ENCODE results near the gene ACKR4.
"Not testable (repeated sequence)": the region's sequence is repeated elsewhere in the genome, so short reads cannot be mapped to it uniquely, and the experiment has no call there.

The ACKR4 gene

GRCh38 chr3:132593947-132594323 is 3.1 kb upstream of the ACKR4 start:
- no peak for DNase-seq (ENCODE audit: low read depth in 2 of 2, low spot score in 1 of 2)

DNA sequence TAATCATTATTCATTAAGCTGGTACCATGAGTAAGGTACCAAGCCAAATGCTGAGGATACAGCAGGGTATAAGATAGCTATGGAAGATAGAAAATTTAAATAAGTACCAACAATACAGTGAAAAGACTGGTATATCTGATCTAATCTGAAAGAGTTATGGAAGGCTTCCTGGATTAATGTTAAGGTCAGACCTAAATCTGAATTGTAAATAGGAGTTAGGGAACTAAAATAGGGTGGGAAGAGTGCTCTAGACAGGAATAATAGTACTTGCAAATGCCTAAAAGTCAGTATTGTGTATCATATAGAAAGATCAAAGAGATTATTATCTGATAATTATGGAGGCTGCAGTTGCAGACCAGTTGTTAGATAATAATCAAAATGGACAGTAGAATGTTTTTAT is 2.6 kb upstream of the ACKR4 start:
- no peak for DNase-seq (ENCODE audit: low read depth in 2 of 2, low spot score in 1 of 2)

- no peak for DNase-seq (ENCODE audit: low read depth in 2 of 2, low spot score in 1 of 2)
These were observed 2.1 kb upstream of the ACKR4 start for GRCh38 chr3:132595014-132595413.

- no peak for DNase-seq (ENCODE audit: low read depth in 2 of 2, low spot score in 1 of 2)
These were observed 744 bp upstream of the ACKR4 start for GRCh38 chr3:132596326-132596725.

DNA sequence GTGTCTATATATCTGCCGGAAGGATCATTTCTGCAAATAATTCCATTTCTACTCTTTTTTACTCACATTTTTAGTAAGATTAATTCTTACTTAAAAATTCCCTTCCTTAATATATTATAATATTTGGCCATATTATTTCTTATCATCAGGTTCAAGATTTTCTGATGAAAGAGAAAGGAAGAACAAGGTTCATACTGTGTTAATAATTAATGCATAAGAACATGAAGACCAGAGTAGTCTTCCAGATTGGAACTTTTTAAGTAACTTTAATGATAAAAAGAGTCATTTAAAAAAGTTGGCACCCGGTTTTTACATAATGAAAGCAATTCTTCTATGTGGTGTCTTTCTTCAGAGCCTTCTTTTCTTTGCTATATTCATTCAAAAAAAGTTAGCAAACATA is 590 bp downstream of the ACKR4 start:
- DNase-seq (ENCODE audit: low read depth in 2 of 2, low spot score in 1 of 2), result no peak

- no peak for DNase-seq (ENCODE audit: low read depth in 2 of 2, low spot score in 1 of 2)
These were observed 1.1 kb downstream of the ACKR4 start for GRCh38 chr3:132598181-132598580.

- DNase-seq (ENCODE audit: low read depth in 2 of 2, low spot score in 1 of 2), result not testable (repeated sequence)
These were observed 3.5 kb downstream of the ACKR4 start for GRCh38 chr3:132600614-132601013.

GRCh38 chr3:132605374-132605792 is 8.3 kb downstream of the ACKR4 start:
- DNase-seq (ENCODE audit: low read depth in 2 of 2, low spot score in 1 of 2), result no peak

GRCh38 chr3:132606085-132606484 is 9.0 kb downstream of the ACKR4 start:
- no peak for DNase-seq (ENCODE audit: low read depth in 2 of 2, low spot score in 1 of 2)

- DNase-seq (ENCODE audit: low read depth in 2 of 2, low spot score in 1 of 2), result not testable (repeated sequence)
These were observed 9.6 kb downstream of the ACKR4 start for GRCh38 chr3:132606620-132607019.

DNA sequence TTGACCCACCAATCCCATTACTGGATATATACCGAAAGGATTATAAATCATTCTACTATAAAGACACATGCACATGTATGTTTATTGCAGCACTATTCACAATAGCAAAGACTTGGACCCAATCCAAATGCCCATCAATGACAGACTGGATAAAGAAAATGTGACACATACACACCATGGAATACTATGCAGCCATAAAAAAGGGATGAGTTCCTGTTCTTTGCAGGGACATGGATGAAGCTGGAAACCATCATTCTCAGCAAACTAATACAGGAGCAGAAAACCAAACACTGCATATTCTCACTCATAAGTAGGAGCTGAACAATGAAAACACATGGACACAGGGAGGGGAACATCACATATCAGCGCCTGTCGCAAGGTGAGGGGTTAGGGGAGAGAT is 18.2 kb downstream of the ACKR4 start:
- not testable (repeated sequence) for DNase-seq (ENCODE audit: low read depth in 2 of 2, low spot score in 1 of 2)

- DNase-seq (ENCODE audit: low read depth in 2 of 2, low spot score in 1 of 2), result no peak
These were observed 18.8 kb downstream of the ACKR4 start for GRCh38 chr3:132615881-132616280.

GRCh38 chr3:132616780-132617179 is 19.7 kb downstream of the ACKR4 start:
- DNase-seq (ENCODE audit: low read depth in 2 of 2, low spot score in 1 of 2), result no peak

GRCh38 chr3:132622148-132622547 is 25.1 kb downstream of the ACKR4 start:
- no peak for DNase-seq (ENCODE audit: low read depth in 2 of 2, low spot score in 1 of 2)

DNA sequence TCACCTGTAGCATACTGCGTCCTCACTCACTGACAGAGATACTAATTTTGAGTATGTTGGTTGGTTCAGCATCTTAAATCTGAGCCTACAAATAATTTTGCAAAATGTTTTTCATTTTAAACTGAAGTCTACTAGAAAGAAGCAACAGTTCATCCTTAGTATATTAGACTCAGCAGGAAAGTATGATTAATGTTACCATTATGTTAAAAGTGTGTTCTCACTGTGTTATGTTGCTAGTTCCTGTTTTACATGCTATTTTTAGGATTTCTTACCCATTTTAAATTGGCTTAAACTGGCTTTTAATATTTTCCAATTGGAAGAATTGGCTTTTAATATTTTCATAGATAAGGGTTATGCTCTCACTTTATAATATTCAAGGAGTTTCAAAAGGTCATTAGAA is 25.7 kb downstream of the ACKR4 start:
- no peak for DNase-seq (ENCODE audit: low read depth in 2 of 2, low spot score in 1 of 2)

DNA sequence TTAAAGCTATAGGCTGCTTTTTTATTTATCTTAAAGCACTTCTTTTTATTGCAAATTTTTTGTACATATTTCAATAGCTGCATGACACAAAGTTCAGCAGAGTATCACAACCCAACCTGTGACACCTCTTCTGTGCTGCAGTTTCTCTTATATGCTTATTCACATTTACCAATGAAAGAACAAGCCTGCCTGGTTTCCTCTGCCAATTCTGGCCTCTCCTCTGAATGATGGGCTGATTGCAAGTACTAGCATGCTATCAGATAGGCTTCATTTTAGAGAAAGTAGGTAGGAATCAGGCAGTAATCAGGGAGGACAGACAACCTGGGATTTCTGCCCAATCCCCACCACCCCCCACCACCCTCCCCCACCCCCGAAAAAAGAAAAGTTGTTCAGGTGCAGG is 26.6 kb downstream of the ACKR4 start:
- DNase-seq (ENCODE audit: low read depth in 2 of 2, low spot score in 1 of 2), result no peak

- DNase-seq (ENCODE audit: low read depth in 2 of 2, low spot score in 1 of 2), result no peak
These were observed 27.7 kb downstream of the ACKR4 start for GRCh38 chr3:132624790-132625189.

- no peak for DNase-seq (ENCODE audit: low read depth in 2 of 2, low spot score in 1 of 2)
These were observed 28.5 kb downstream of the ACKR4 start for GRCh38 chr3:132625613-132626012.

GRCh38 chr3:132626955-132627354 is 29.9 kb downstream of the ACKR4 start:
- no peak for DNase-seq (ENCODE audit: low read depth in 2 of 2, low spot score in 1 of 2)

DNA sequence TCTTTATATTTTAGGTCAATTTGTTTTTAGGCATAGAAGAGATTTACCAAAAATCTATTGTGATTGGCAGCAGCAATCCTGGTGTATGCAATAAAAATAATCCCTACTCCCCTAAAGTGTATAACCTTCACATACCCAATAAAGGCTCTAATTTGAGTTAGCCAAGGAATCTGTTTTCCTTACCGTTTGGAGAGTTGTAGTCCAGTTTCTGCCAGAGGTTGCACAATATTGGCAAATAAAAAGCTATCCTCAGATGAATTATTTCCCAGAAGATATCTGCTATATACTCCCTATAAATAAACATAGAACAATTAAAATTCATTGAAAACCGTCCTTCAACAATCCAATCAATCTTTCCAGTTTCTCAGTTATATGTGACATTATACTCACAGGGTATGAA is 31.1 kb downstream of the ACKR4 start:
- DNase-seq (ENCODE audit: low read depth in 2 of 2, low spot score in 1 of 2), result no peak

- no peak for DNase-seq (ENCODE audit: low read depth in 2 of 2, low spot score in 1 of 2)
These were observed 32.9 kb downstream of the ACKR4 start for GRCh38 chr3:132629928-132630327.

DNA sequence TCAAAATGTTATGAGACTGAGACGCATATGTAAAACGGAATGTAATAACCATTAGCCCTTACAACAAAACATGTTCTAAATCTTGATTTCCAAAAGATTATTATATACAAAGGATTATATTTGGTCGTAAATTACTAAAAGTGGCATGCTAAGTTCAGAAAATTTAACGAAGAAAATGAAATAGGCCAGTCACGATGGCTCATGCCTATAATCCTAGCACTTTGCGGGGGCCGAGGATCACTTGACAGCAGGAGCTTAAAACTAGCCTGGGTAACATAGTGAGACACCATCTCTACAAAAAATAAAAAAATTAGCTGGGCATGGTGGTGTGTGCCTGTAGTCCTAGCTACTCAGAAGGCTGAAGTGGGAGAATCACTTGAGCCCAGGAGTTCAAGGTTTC is 33.5 kb downstream of the ACKR4 start:
- no peak for DNase-seq (ENCODE audit: low read depth in 2 of 2, low spot score in 1 of 2)

GRCh38 chr3:132635052-132635451 is 38.0 kb downstream of the ACKR4 start:
- DNase-seq (ENCODE audit: low read depth in 2 of 2, low spot score in 1 of 2), result no peak

- DNase-seq (ENCODE audit: low read depth in 2 of 2, low spot score in 1 of 2), result no peak
These were observed 40.5 kb downstream of the ACKR4 start for GRCh38 chr3:132637590-132637989.

Measured in stimulated activated CD8-positive, alpha-beta memory T cell treated with anti-CD3 and anti-CD28 coated beads, Interleukin-4, amount 100 ng/mL, for 1 hour (primary cell).